Esophagus (tissue), 2 donors: ENCODE data around the gene KRT16. TPM values are rescaled to one million over a fixed set of nuclear protein-coding genes. Genes with fewer than 3 reads are reported as not detected.
"Not testable (repeated sequence)": the region's sequence is repeated elsewhere in the genome, so short reads cannot be mapped to it uniquely, and the experiment has no call there.

Experiments
- H3K27ac ChIP-seq, 2 donors: one replicate each; pipeline ENCODE4 v1.5.1; 2013; ENCODE audit warnings: low read depth in 2 of 2, mild to moderate bottlenecking in 2 of 2, inconsistent platforms in 1 of 2, low read length in 1 of 2, moderate library complexity in 1 of 2
- H3K27me3 ChIP-seq, 2 donors: one replicate each; pipeline ENCODE4 v1.6.1; 2013; ENCODE audit warnings: low read length in 2 of 2, control low read depth in 1 of 2, mild to moderate bottlenecking in 1 of 2; ENCODE audit not compliant: insufficient read depth in 2 of 2, control insufficient read depth in 1 of 2
- H3K36me3 ChIP-seq, 2 donors: one replicate each; pipeline ENCODE4 v1.6.1; 2013; ENCODE audit warnings: low read length in 1 of 2; ENCODE audit not compliant: control insufficient read depth in 2 of 2, insufficient read depth in 2 of 2
- H3K4me1 ChIP-seq, 2 donors: one replicate each; pipeline ENCODE4 v1.6.1; 2013; ENCODE audit warnings: low read length in 1 of 2; ENCODE audit not compliant: control insufficient read depth in 2 of 2, insufficient read depth in 2 of 2
- H3K4me3 ChIP-seq, 2 donors: one replicate each; pipeline ENCODE4 v1.5.1; 2013; ENCODE audit warnings: low read length in 2 of 2, mild to moderate bottlenecking in 2 of 2, low read depth in 1 of 2, moderate library complexity in 1 of 2
- H3K9me3 ChIP-seq, 2 donors: one replicate each; pipeline ENCODE4 v1.6.1; 2013; ENCODE audit warnings: mild to moderate bottlenecking in 2 of 2, low read depth in 1 of 2, low read length in 1 of 2, moderate library complexity in 1 of 2; ENCODE audit not compliant: control insufficient read depth in 2 of 2, insufficient read depth in 1 of 2
- WGBS, 2 donors: extraction: QIAGEN DNeasy Blood & Tissue Kit; methylation state at CpG; one replicate each; pipeline ENCODE4 v1.1.7; 2013; 5-methylcytosine and 5-hydroxymethylcytosine counted together
- polyA plus RNA-seq, 2 donors: library from polyadenylated mRNA; stranded (reverse); fragments of 200-250 nt; gene quantifications; one replicate each; pipeline ENCODE4 v1.2.3, GENCODE V29; 2013
- donor health status: healthy with polysubstance abuse.
- donor health status: Bipolar disorder and iron deficiency.

Gene KRT16
- polyA plus RNA-seq, 2 donors, result 413 to 534 TPM

DNA sequence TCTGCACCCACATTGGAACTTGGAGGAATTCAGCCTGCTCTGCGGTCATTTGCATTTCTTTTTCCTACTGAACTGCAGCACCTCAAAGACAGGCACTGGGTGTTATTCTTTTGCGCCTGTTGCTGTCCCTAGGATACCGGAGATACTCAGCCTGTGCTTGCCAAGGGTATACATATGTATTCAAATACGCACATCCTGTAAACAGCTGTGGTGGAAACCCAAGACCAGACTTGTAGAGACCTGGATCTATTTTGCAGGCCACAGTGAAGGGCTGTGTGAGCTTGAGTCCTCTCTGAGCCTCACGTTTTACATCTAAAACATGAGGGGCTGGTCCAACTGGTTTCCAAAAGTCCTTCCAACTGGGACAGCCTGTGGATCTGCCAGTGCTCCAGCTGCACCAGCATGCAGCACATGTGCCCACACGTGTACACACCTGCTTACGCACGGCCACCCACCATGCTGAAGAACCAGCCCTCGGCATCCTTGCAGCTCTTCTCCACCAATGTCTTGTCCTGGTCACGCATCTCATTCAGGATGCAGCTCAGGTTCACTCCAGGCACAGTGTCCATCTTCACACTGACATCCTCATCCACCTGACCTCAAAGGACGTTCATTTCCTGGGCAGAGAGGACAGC, 16.2 kb upstream of the KRT16 start:
- WGBS, 2 donors, result 53 to 70% methylated on average over 11 of the region's 11 CpGs
- H3K4me3 ChIP-seq, H3K9me3 ChIP-seq, H3K27me3 ChIP-seq, H3K36me3 ChIP-seq: not testable (repeated sequence)
- Histone ChIP-seq H3K4me1 (peaks cover 2 to 20% of the 10 kb centered on the region in 2 donors), H3K27ac (peak overlapping the region in 1 of 2 donors; percentile 45)

- H3K27ac ChIP-seq, H3K27me3 ChIP-seq: not testable (repeated sequence)
- WGBS, 2 donors, result 55 to 62% methylated on average over 1 of the region's 1 CpG
Measured at GRCh38 chr17:41628073-41628370, 15.5 kb upstream of the KRT16 start.

DNA sequence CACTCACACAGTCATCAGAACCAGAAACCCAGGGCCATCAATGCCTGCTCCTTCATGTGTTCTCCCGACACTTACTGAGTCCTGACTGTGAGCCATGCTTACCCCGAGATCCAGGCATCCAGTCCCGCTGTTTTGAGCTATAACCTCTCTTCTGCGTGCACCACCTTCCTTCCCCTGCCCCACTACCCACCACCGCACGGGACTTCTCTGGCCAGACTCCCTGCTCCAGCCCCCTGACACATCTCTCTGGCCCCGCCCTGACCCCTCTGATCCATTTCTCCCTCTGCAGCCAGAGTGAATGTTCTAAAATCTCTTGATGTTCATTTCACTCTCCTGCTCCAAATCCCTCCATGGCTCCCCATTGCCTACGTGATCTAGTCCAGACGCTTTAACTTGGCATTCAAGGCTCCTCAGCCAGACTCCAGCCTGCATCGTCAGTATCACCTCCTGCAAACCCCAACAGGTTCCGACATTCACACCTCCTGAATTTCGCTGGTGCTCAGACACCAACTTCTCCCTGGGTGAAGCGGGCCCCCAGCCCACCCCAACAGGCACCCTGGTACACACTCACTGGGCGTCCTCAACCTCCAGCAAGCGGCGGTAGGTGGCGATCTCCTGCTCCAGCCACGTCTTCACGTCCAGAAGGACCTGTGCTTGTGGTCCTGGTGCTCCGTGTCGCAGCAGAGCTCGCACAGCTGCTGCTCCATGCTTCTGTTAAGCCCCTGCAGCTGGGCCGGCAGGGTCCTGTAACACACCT, 14.9 kb upstream of the KRT16 start:
- no peak overlapping the region for H3K27ac ChIP-seq
- peaks cover 0 to 2% of the 10 kb centered on the region in 2 donors for H3K9me3 ChIP-seq
- H3K27me3 ChIP-seq, result no peaks in the 10 kb centered on the region
- H3K4me3 ChIP-seq, result no peak overlapping the region
- no peaks in the 10 kb centered on the region for H3K36me3 ChIP-seq
- H3K4me1 ChIP-seq, result peaks cover 2 to 23% of the 10 kb centered on the region in 2 donors
- WGBS, 2 donors, result 87 to 88% methylated on average over 23 of the region's 23 CpGs

More at GRCh38 chr17:41628073-41628370, 15.5 kb upstream of the KRT16 start:
- H3K4me3 ChIP-seq, H3K36me3 ChIP-seq, H3K9me3 ChIP-seq: not testable (repeated sequence)
- peaks cover 2 to 23% of the 10 kb centered on the region in 2 donors for H3K4me1 ChIP-seq

DNA sequence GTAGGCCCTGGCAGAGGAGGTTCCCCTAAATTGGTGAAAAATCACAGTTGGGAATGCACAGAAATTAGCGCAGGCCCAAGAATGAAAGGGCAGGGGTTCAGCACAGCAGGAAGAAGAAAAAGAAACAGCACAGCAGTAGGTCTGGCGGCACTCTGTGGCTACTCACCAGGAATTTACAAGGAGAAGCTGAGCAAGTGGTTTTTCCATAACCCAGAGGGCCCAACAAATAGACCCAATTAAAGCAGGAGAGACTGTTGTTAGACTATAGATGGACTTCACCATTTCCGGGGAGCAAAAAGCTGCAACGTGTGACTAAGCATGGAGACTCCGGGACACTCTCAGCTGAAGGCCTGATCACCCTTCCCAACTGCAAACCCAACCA, 14.3 kb upstream of the KRT16 start:
- H3K4me1 ChIP-seq, result peaks cover 2 to 23% of the 10 kb centered on the region in 2 donors
- not testable (repeated sequence) for H3K9me3 ChIP-seq, H3K36me3 ChIP-seq, H3K27ac ChIP-seq, H3K4me3 ChIP-seq, H3K27me3 ChIP-seq
- WGBS, 2 donors, result 84 to 88% methylated on average over 5 of the region's 5 CpGs

- peaks cover 2 to 23% of the 10 kb centered on the region in 2 donors for H3K4me1 ChIP-seq
Measured at GRCh38 chr17:41626028-41626913, 13.7 kb upstream of the KRT16 start.

GRCh38 chr17:41625602-41626001, 13.0 kb upstream of the KRT16 start:
- Histone ChIP-seq H3K27me3 (no peaks in the 10 kb centered on the region), H3K9me3 (peaks cover 0 to 2% of the 10 kb centered on the region in 2 donors), H3K4me1 (peaks cover 2 to 27% of the 10 kb centered on the region in 2 donors), H3K4me3 (no peak overlapping the region), H3K27ac (no peak overlapping the region), H3K36me3 (no peaks in the 10 kb centered on the region)
- WGBS, 2 donors, result 44 to 50% methylated on average over 16 of the region's 16 CpGs

More at GRCh38 chr17:41626028-41626913, 13.7 kb upstream of the KRT16 start:
- H3K36me3 ChIP-seq, H3K9me3 ChIP-seq, H3K27me3 ChIP-seq, H3K27ac ChIP-seq, H3K4me3 ChIP-seq: not testable (repeated sequence)
- WGBS, 2 donors, result 87 to 91% methylated on average over 16 to 17 of the region's 17 CpGs

- Histone ChIP-seq H3K27me3 (no peaks in the 10 kb centered on the region), H3K4me3 (peak within 1 kb of the TSS; percentile 13 to 20), H3K27ac (peak within 1 kb of the TSS in 1 of 2 donors; percentile 24), H3K36me3 (no peaks in the 10 kb centered on the region), H3K4me1 (peaks cover 2 to 28% of the 10 kb centered on the region in 2 donors), H3K9me3 (peaks cover 0 to 2% of the 10 kb centered on the region in 2 donors)
- WGBS, 2 donors, result 43 to 53% methylated on average over 30 to 32 of the region's 33 CpGs
Measured at GRCh38 chr17:41624208-41625101, 11.9 kb upstream of the KRT16 start, which contains the start of gene KRT17. TSS of gene KRT17 (minus strand) at chr17:41624575. CDS start at chr17:41624509, 66 bp downstream.

DNA sequence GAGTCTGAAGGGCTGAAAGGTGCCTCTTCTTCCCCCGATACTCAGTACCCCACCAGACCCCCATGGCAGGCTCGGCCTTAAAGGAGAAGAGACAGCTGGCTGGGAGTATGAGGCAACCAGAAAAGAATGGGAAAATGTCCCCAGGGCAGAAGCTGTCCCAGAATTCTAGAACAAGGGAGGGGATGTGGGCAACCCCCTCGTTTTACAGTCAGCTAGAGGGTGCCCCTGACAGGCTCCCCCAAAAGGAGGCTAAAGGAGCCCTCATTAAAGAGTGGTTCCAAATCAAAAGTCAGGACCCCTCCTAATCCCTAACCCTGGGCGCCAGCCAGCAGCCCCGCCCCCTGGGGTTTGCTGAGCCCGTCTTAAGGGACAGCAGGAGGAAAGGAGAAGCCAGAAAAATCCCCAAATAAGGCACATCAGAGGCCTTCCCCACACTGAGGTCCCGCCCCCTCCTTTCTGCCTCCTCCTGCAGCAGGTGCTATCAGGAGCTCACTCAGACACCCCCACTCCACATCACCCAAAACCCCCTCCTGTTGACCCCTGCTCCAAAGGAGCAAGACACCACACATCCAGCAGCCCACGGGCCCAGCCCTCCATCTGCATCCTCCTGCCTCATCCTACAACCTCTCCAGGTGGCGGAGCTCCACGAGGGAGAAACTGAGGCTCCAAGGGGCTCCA, 10.8 kb upstream of the KRT16 start:
- WGBS, 2 donors, result 50 to 65% methylated on average over 10 of the region's 10 CpGs
- H3K27me3 ChIP-seq, H3K9me3 ChIP-seq, H3K36me3 ChIP-seq, H3K27ac ChIP-seq: not testable (repeated sequence)
- peak overlapping the region in 1 of 2 donors; percentile 20 for H3K4me3 ChIP-seq
- peaks cover 2 to 26% of the 10 kb centered on the region in 2 donors for H3K4me1 ChIP-seq
